MCF 10A (cell line): ENCODE data around the gene ZMIZ1. TPM values are rescaled to one million over a fixed set of nuclear protein-coding genes. Genes with fewer than 3 reads are reported as not detected.
A peak's percentile ranks its signal among the peaks of the same experiment; 100 is the strongest.

Source experiments
- BruUV-seq: library from RNA; stranded (reverse); fragments of 400-500 nt; replicated peaks from 2 replicates; lab custom pipeline; 2021; lab: Mats Ljungman, UMichigan
- CTCF ChIA-PET: fragments of 300-600 bp; sonication (Branson Sonifier 250); formaldehyde crosslinking; extraction: SDS; loops from one replicate; lab custom pipeline; 2021; ENCODE audit warnings: antibody characterized with exemption, inconsistent platforms; lab: Yijun Ruan, JAX
- POLR2A ChIA-PET: fragments of 300-600, 350-650 bp; sonication (Branson Sonifier 250); formaldehyde crosslinking; extraction: SDS; loops from one replicate; lab custom pipeline; 2020; ENCODE audit warnings: antibody characterized with exemption, inconsistent platforms; lab: Yijun Ruan, JAX
- DNase-seq: peaks from one replicate; pipeline ENCODE4 v3.0.0-alpha.2; 2018; ENCODE audit not compliant: unreplicated experiment
- H3K27ac Mint-ChIP-seq: one replicate; pipeline ENCODE4 v1.8.0; 2022; ENCODE audit warnings: mild to moderate bottlenecking, low read depth, mixed read lengths; ENCODE audit not compliant: unreplicated experiment
- H3K27me3 Mint-ChIP-seq: one replicate; pipeline ENCODE4 v1.8.0; 2022; ENCODE audit warnings: mixed read lengths; ENCODE audit not compliant: insufficient read depth, unreplicated experiment
- H3K36me3 Mint-ChIP-seq: one replicate; pipeline ENCODE4 v1.8.0; 2022; ENCODE audit warnings: mild to moderate bottlenecking, moderate library complexity, mixed read lengths; ENCODE audit not compliant: insufficient read depth, unreplicated experiment
- H3K4me1 Mint-ChIP-seq: one replicate; pipeline ENCODE4 v1.8.0; 2022; ENCODE audit warnings: mixed read lengths; ENCODE audit not compliant: insufficient read depth, unreplicated experiment
- H3K4me3 Mint-ChIP-seq: one replicate; pipeline ENCODE4 v1.8.0; 2022; ENCODE audit warnings: mild to moderate bottlenecking, moderate library complexity, mixed read lengths; ENCODE audit not compliant: unreplicated experiment
- H3K9me3 Mint-ChIP-seq: one replicate; pipeline ENCODE4 v1.8.0; 2022; ENCODE audit warnings: mixed read lengths; ENCODE audit not compliant: unreplicated experiment
- CTCF ChIP-seq: fragments of 200-600 bp; IDR thresholded peaks from one replicate; pipeline ENCODE4 v1.8.0; 2022; ENCODE audit warnings: antibody characterized with exemption, mild to moderate bottlenecking; ENCODE audit not compliant: unreplicated experiment
- intact Hi-C: fragments of 100-400 bp; cut with micrococcal nuclease; formaldehyde crosslinking; loops from 2 replicates; pipeline ENCODE4 v1.14.1; 2022
- total RNA-seq: library from RNA; stranded (reverse); gene quantifications from 2 replicates; pipeline ENCODE4 v1.2.3, GENCODE V29; 2022

The ZMIZ1 gene
- total RNA-seq, 1 experiment from 2014 or later, result 15.5 TPM

- Mint-ChIP-seq H3K27ac (no peak overlapping the region), H3K4me1 (peaks cover 5% of the 10 kb centered on the region), H3K27me3 (no peaks in the 10 kb centered on the region), H3K4me3 (peak overlapping the region; percentile 81), H3K9me3 (no peaks in the 10 kb centered on the region), H3K36me3 (peaks cover 29% of the 10 kb centered on the region)
- TF ChIP-seq CTCF, result no peak
- intact Hi-C loops, result loop anchor here (1.0 kb wide), 1 partner anchor 53 kb away; no protein-coding TSS in a partner anchor
- BruUV-seq, result TSS peak; percentile 45
- no peak for DNase-seq
- ChIA-PET POLR2A (interaction anchor here (1.3 to 1.6 kb wide), 3 partner anchors 24 to 108 kb away, joined by 3 to 5 read pairs (median 4); no protein-coding TSS in a partner anchor), CTCF (interaction anchor here (0.9 to 3.3 kb wide), 5 partner anchors 10 to 327 kb away, joined by 3 to 34 read pairs (median 3); no protein-coding TSS in a partner anchor)
Measured at GRCh38 chr10:79346388-79347225, 277.8 kb downstream of the ZMIZ1 start.

- Mint-ChIP-seq H3K9me3 (no peaks in the 10 kb centered on the region), H3K4me3 (peak within 1 kb of the TSS; percentile 81), H3K27me3 (no peaks in the 10 kb centered on the region), H3K36me3 (peaks cover 36% of the 10 kb centered on the region), H3K4me1 (peaks cover 5% of the 10 kb centered on the region), H3K27ac (peak within 1 kb of the TSS; percentile 95)
- ChIA-PET POLR2A (interaction anchor here (0.8 to 2.1 kb wide), 8 partner anchors 11 to 107 kb away, joined by 3 to 20 read pairs (median 4); no protein-coding TSS in a partner anchor), CTCF (interaction anchor here (0.7 to 3.3 kb wide), 7 partner anchors 9 to 328 kb away, joined by 3 to 34 read pairs (median 3); no protein-coding TSS in a partner anchor)
- peak; percentile 92 for DNase-seq
- TSS peak; percentile 56 for BruUV-seq
- intact Hi-C loops, result loop anchor here (1.0 kb wide), 1 partner anchor 54 kb away; no protein-coding TSS in a partner anchor
- peak; percentile 87 for TF ChIP-seq CTCF
Measured at GRCh38 chr10:79347226-79347893, 278.6 kb downstream of the ZMIZ1 start, which contains the start of gene PPIF. PPIF (plus strand) TSS chr10:79347469; CDS start chr10:79347549, 80 bp downstream.

GRCh38 chr10:79347894-79348639, 279.3 kb downstream of the ZMIZ1 start:
- Mint-ChIP-seq H3K27me3 (no peaks in the 10 kb centered on the region), H3K4me3 (peak overlapping the region; percentile 81), H3K9me3 (no peaks in the 10 kb centered on the region), H3K36me3 (peaks cover 41% of the 10 kb centered on the region), H3K4me1 (peaks cover 5% of the 10 kb centered on the region), H3K27ac (peak overlapping the region; percentile 95)
- POLR2A ChIA-PET, result interaction anchor here (0.6 to 2.1 kb wide), 10 partner anchors 10 to 1302 kb away, joined by 3 to 20 read pairs (median 4); no protein-coding TSS in a partner anchor
- no peak for TF ChIP-seq CTCF
- BruUV-seq, result no TSS peak
- CTCF ChIA-PET, result interaction anchor here (0.7 to 1.9 kb wide), 6 partner anchors 8 to 140 kb away, joined by 3 to 9 read pairs (median 4); no protein-coding TSS in a partner anchor
- intact Hi-C loops, result loop anchor here (1.0 to 2.0 kb wide), 2 partner anchors 49 to 55 kb away; no protein-coding TSS in a partner anchor
- peak; percentile 78 for DNase-seq
